ENCODE results near the gene NUP214.

GRCh38 chr9:131277287-131277909 lies 152.0 kb downstream of the NUP214 start:
- TF ChIP-seq, protein P1, sequence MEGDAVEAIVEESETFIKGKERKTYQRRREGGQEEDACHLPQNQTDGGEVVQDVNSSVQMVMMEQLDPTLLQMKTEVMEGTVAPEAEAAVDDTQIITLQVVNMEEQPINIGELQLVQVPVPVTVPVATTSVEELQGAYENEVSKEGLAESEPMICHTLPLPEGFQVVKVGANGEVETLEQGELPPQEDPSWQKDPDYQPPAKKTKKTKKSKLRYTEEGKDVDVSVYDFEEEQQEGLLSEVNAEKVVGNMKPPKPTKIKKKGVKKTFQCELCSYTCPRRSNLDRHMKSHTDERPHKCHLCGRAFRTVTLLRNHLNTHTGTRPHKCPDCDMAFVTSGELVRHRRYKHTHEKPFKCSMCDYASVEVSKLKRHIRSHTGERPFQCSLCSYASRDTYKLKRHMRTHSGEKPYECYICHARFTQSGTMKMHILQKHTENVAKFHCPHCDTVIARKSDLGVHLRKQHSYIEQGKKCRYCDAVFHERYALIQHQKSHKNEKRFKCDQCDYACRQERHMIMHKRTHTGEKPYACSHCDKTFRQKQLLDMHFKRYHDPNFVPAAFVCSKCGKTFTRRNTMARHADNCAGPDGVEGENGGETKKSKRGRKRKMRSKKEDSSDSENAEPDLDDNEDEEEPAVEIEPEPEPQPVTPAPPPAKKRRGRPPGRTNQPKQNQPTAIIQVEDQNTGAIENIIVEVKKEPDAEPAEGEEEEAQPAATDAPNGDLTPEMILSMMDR (conservative IDR thresholded peaks at IDR 0.05; ENCODE audit: low read length) = peak; percentile 38; the same call in 1 of the 2 replicates
- TF ChIP-seq EZH2phosphoT487 (IDR thresholded peaks at IDR 0.05; ENCODE audit: borderline replicate concordance, low read depth, low read length) = no peak

Measured in OCI-LY7 (cell line).